ENCODE results near the gene DOCK2.

DNA sequence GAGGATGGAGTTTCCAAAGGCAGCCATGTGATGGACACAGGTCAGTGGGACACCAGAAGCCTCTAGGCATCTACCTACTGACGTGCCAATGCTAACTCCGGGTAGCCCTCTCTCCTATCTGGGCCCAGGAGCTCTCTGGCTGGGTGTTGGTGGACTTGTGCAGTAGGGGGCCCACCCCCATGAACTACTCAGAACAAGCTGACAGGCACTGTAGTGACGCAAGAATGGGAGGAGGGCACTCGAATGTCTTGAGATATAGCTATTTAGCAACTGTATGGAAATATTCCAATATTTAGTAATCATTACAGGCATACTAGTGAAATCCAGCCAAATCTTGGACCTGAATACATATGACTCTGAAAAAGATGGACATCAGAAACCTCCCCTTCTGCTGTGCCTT lies 5.7 kb upstream of the DOCK2 start:
- TF ChIP-seq, protein P1, sequence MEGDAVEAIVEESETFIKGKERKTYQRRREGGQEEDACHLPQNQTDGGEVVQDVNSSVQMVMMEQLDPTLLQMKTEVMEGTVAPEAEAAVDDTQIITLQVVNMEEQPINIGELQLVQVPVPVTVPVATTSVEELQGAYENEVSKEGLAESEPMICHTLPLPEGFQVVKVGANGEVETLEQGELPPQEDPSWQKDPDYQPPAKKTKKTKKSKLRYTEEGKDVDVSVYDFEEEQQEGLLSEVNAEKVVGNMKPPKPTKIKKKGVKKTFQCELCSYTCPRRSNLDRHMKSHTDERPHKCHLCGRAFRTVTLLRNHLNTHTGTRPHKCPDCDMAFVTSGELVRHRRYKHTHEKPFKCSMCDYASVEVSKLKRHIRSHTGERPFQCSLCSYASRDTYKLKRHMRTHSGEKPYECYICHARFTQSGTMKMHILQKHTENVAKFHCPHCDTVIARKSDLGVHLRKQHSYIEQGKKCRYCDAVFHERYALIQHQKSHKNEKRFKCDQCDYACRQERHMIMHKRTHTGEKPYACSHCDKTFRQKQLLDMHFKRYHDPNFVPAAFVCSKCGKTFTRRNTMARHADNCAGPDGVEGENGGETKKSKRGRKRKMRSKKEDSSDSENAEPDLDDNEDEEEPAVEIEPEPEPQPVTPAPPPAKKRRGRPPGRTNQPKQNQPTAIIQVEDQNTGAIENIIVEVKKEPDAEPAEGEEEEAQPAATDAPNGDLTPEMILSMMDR (IDR thresholded peaks at IDR 0.05; ENCODE audit: insufficient read depth, low read length, poor library complexity, severe bottlenecking) = no peak
- TF ChIP-seq EZH2phosphoT487 (conservative IDR thresholded peaks at IDR 0.05; ENCODE audit: low read length) = no peak
